Upper lobe of right lung (tissue), 1 donor: Measurements from ENCODE around the gene SGSM1. TPM values are rescaled to one million over a fixed set of nuclear protein-coding genes. Genes with fewer than 3 reads are reported as not detected.
A peak's percentile ranks its signal among the peaks of the same experiment; 100 is the strongest.

Experiments
- ATAC-seq: fragments of 200-7000 bp; cut with Tn5 transposase; one replicate; pipeline ENCODE4 v1.9.1; 2020; ENCODE audit warnings: mild to moderate bottlenecking, moderate library complexity
- DNase-seq: peaks from one replicate; pipeline ENCODE4 v3.0.0-alpha.2; 2020
- H3K27ac ChIP-seq: fragments of 200-600 bp; one replicate; pipeline ENCODE4 v1.8.0; 2022
- H3K27me3 ChIP-seq: fragments of 200-600 bp; one replicate; pipeline ENCODE4 v1.8.0; 2022; ENCODE audit warnings: mild to moderate bottlenecking
- H3K36me3 ChIP-seq: fragments of 200-600 bp; one replicate; pipeline ENCODE4 v1.8.0; 2022
- H3K4me1 ChIP-seq: fragments of 200-600 bp; one replicate; pipeline ENCODE4 v1.8.0; 2022
- H3K4me3 ChIP-seq: fragments of 200-600 bp; one replicate; pipeline ENCODE4 v1.8.0; 2022; ENCODE audit warnings: mild to moderate bottlenecking
- H3K9me3 ChIP-seq: fragments of 200-600 bp; one replicate; pipeline ENCODE4 v1.8.0; 2022
- CTCF ChIP-seq: fragments of 200-600 bp; IDR thresholded peaks from one replicate; pipeline ENCODE4 v1.8.0; 2022; ENCODE audit warnings: antibody characterized with exemption
- intact Hi-C: fragments of 100-400 bp; cut with DNase I; formaldehyde crosslinking; loops from one replicate; pipeline ENCODE4 v1.11.0; 2022
- total RNA-seq: library from RNA; stranded (reverse); fragmentation: NEBNext Ultra II Directional; extraction: Animal tissue kit (Norgen Biotek cat#: 25700); gene quantifications from one replicate; pipeline ENCODE4 v1.2.1, GENCODE V29; 2021
- donor health status: DM: no; HTN: yes; CAD: no; lungs with severe emphysema.

The SGSM1 gene
- total RNA-seq, 1 donor from 2014 or later, result 3.8 TPM

- H3K36me3 ChIP-seq, result no peaks in the 10 kb centered on the region
- peak overlapping the region; percentile 75 for H3K27ac ChIP-seq
- ATAC-seq, result peak; percentile 95
- H3K27me3 ChIP-seq, result no peaks in the 10 kb centered on the region
- H3K9me3 ChIP-seq, result no peaks in the 10 kb centered on the region
- no peak for TF ChIP-seq CTCF
- peaks cover 16% of the 10 kb centered on the region for H3K4me1 ChIP-seq
- intact Hi-C loops, result no loop called here
- H3K4me3 ChIP-seq, result no peak overlapping the region
- peak; percentile 86 for DNase-seq
These were observed 160.0 kb downstream of the SGSM1 start for GRCh38 chr22:24965822-24966626.

- no peak for TF ChIP-seq CTCF
- Histone ChIP-seq H3K4me3 (no peak overlapping the region), H3K27me3 (no peaks in the 10 kb centered on the region), H3K36me3 (no peaks in the 10 kb centered on the region), H3K27ac (peak overlapping the region; percentile 13), H3K4me1 (peaks cover 16% of the 10 kb centered on the region), H3K9me3 (no peaks in the 10 kb centered on the region)
- DNase-seq (no peak), ATAC-seq (peak; percentile 4)
- intact Hi-C loops, result no loop called here
These were observed 162.1 kb downstream of the SGSM1 start for GRCh38 chr22:24968066-24968561.

GRCh38 chr22:24969560-24970301 lies 163.7 kb downstream of the SGSM1 start:
- Histone ChIP-seq H3K9me3 (no peaks in the 10 kb centered on the region), H3K27me3 (no peaks in the 10 kb centered on the region), H3K4me1 (peaks cover 16% of the 10 kb centered on the region), H3K27ac (peak overlapping the region; percentile 42), H3K36me3 (no peaks in the 10 kb centered on the region), H3K4me3 (no peak overlapping the region)
- TF ChIP-seq CTCF, result no peak
- intact Hi-C loops, result no loop called here
- DNase-seq (no peak), ATAC-seq (peak; percentile 37)

- H3K27ac ChIP-seq, result no peak overlapping the region
- no peak overlapping the region for H3K4me3 ChIP-seq
- no peaks in the 10 kb centered on the region for H3K27me3 ChIP-seq
- TF ChIP-seq CTCF, result no peak
- no peaks in the 10 kb centered on the region for H3K36me3 ChIP-seq
- H3K4me1 ChIP-seq, result peaks cover 15% of the 10 kb centered on the region
- ATAC-seq (no peak), DNase-seq (no peak)
- H3K9me3 ChIP-seq, result no peaks in the 10 kb centered on the region
- intact Hi-C loops, result no loop called here
These were observed 166.4 kb downstream of the SGSM1 start for GRCh38 chr22:24972369-24972768.

GRCh38 chr22:24973872-24974271 lies 167.9 kb downstream of the SGSM1 start:
- no peak for DNase-seq
- H3K27me3 ChIP-seq, result no peaks in the 10 kb centered on the region
- no peak for TF ChIP-seq CTCF
- intact Hi-C loops, result no loop called here
- peaks cover 20% of the 10 kb centered on the region for H3K4me1 ChIP-seq
- no peaks in the 10 kb centered on the region for H3K9me3 ChIP-seq
- H3K27ac ChIP-seq, result no peak overlapping the region
- H3K4me3 ChIP-seq, result no peak overlapping the region
- ATAC-seq, result no peak
- H3K36me3 ChIP-seq, result no peaks in the 10 kb centered on the region
